ENCODE data around the gene CYLD.
A peak's percentile ranks its signal among the peaks of the same experiment; 100 is the strongest.

Gene CYLD

GRCh38 chr16:50789757-50790156 lies 47.9 kb downstream of the CYLD start:
- no peak for DNase-seq

- DNase-seq = no peak
These were observed 49.6 kb downstream of the CYLD start for GRCh38 chr16:50791522-50791921.

GRCh38 chr16:50796829-50797228 lies 54.9 kb downstream of the CYLD start:
- no peak for DNase-seq

GRCh38 chr16:50797456-50797855 lies 55.6 kb downstream of the CYLD start:
- DNase-seq = no peak

- DNase-seq = peak; percentile 4
These were observed 58.2 kb downstream of the CYLD start for GRCh38 chr16:50800074-50800473.

- DNase-seq = peak; percentile 54
These were observed 59.1 kb downstream of the CYLD start for GRCh38 chr16:50801036-50801435.

- DNase-seq = no peak
These were observed 60.1 kb downstream of the CYLD start for GRCh38 chr16:50802000-50802399.

- no peak for DNase-seq
These were observed 61.1 kb downstream of the CYLD start for GRCh38 chr16:50802961-50803360.

- DNase-seq = no peak
These were observed 62.5 kb downstream of the CYLD start for GRCh38 chr16:50804290-50804907.

GRCh38 chr16:50806099-50807062 lies 64.5 kb downstream of the CYLD start:
- DNase-seq = peak; percentile 95

- DNase-seq = no peak
These were observed 67.1 kb downstream of the CYLD start for GRCh38 chr16:50808929-50809538.

- DNase-seq = no peak
These were observed 67.7 kb downstream of the CYLD start for GRCh38 chr16:50809561-50809960.

GRCh38 chr16:50810241-50810965 lies 68.5 kb downstream of the CYLD start:
- DNase-seq = no peak

GRCh38 chr16:50812046-50812445 lies 70.2 kb downstream of the CYLD start:
- no peak for DNase-seq

- no peak for DNase-seq
These were observed 71.1 kb downstream of the CYLD start for GRCh38 chr16:50812876-50813466.

GRCh38 chr16:50814052-50814451 lies 72.2 kb downstream of the CYLD start:
- DNase-seq = no peak

- DNase-seq = no peak
These were observed 72.7 kb downstream of the CYLD start for GRCh38 chr16:50814541-50814940.

- DNase-seq = no peak
These were observed 73.5 kb downstream of the CYLD start for GRCh38 chr16:50815382-50815781.

GRCh38 chr16:50816901-50817555 lies 75.1 kb downstream of the CYLD start:
- DNase-seq = no peak

- DNase-seq = no peak
These were observed 76.5 kb downstream of the CYLD start for GRCh38 chr16:50818380-50818779.

- DNase-seq = no peak
These were observed 77.8 kb downstream of the CYLD start for GRCh38 chr16:50819706-50820105.

GRCh38 chr16:50820225-50820624 lies 78.3 kb downstream of the CYLD start:
- DNase-seq = no peak
